Measurements from ENCODE around the gene PAK4.
"Not testable (repeated sequence)": the region's sequence is repeated elsewhere in the genome, so short reads cannot be mapped to it uniquely, and the experiment has no call there.

PAK4 gene

GRCh38 chr19:39211731-39212374 lies 86.3 kb downstream of the PAK4 start:
- DNase-seq = no peak

DNA sequence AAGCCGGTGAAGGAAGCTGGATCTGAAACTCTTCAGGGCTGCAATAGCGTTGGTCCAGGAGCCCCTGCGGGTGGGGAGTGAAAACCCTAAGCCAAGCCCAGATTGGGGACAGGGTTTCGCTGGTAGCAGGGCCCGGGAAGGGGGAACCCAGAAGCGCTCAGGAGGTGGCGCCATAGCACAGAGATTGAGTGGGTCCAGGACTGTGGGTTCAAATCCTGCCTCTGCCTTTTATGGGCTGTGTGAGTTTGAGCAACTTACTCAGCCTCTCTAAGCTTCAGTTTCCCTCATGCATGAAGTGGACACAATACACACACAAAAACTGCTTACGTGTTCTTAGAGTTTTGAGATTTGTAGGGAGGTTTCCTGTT lies 86.8 kb downstream of the PAK4 start:
- DNase-seq = peak; percentile 83

- DNase-seq = not testable (repeated sequence)
Measured at GRCh38 chr19:39215323-39215722, 89.7 kb downstream of the PAK4 start.

- no peak for DNase-seq
Measured at GRCh38 chr19:39217094-39217493, 91.5 kb downstream of the PAK4 start.

DNA sequence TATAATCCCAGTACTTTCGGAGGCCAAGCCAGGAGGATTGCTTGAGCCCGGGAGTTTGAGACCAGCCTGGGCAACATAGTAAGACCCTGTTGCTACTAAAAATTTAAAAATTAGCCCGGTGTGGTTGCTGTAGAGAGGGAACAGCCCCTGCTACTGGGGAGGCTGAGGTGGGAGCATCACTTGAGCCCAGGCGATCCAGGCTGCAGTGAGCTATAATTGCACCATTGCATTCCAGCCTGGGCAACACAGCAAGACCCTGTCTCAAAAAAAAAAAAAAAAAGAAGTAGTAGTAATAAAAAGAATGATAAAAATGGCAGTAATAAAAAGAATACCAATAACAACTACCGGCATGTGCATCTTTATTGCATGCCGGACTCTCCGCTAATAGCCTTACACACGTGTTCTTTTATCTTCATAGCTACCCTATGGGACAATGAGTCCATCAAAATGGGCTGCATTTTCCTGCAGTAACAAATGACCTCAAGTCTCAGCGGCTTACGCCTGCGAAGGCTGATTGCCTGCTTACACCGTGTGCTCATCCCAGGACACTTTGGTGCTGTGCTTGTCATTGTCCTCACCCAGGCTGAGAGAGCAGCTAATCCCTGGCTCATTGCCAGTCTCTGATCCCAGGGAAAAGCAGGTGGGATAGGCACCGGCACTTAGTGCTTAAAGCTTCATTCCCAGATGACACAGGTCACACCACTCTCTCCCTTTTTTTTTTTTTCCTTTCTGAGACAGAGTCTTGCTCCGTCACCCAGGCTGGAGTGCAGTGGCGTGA lies 92.8 kb downstream of the PAK4 start:
- DNase-seq = peak; percentile 97

GRCh38 chr19:39219108-39219507 lies 93.5 kb downstream of the PAK4 start:
- DNase-seq = not testable (repeated sequence)

DNA sequence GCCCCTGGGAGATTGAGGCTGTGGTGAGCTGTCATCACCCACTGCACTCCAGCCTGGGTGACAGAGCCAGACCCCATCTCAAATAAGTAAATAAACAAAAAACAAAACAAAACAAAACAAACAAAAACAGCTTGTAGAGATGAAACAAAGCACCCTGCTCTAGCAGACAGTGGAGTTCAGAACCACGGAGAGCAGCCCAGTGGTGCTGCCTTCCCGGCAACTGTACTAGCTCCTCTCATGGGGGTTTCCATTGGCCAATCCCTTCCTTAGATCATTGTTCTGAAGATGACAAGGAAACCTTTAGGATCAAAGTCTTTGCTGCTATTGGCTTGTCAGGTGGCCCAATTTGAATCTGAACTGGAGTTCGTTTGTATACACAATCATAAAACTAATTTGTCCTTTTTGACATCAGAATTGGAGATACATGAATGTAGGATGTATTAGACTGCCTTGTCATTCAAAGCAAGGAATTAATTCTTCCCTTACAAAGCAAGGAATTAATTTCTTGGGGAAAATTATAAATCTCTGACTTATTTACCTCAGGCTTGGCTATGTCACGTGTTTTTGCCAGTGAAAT lies 98.2 kb downstream of the PAK4 start:
- no peak for DNase-seq

DNA sequence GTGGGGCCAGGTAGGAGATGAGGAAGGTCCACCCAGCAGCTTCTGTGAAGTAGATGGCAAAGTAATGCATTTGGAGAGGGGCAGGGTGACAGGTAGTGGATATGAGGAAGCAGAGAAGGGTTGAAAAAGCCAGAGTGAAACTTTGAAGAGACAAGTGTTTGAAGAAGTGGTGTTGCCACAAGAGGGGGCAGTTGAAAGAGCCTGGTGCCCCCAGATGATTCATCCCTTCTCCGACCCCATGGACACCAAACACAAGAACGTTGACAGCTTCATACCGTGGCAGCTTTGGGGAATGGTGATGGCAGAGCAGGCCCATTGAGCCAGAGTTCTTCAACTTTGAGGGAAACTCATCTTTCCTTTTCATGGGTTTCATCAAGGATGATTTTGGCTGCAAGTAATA lies 99.3 kb downstream of the PAK4 start:
- peak; percentile 48 for DNase-seq
